Breast epithelium (tissue), 3 donors: ENCODE results near the gene POLR1B.

Experiments
- POLR2A ChIP-seq: fragments of 450-650 bp; IDR thresholded peaks from one replicate; pipeline ENCODE4 v1.6.1; 2016; ENCODE audit warnings: antibody characterized with exemption, mild to moderate bottlenecking, moderate library complexity
- TF ChIP-seq, protein P1 (sequence below), 3 donors: fragments of 450-650 bp; IDR thresholded peaks; one replicate each; pipeline ENCODE4 v1.5.1; 2016 to 2017; ENCODE audit warnings: antibody characterized with exemption in 3 of 3, mild to moderate bottlenecking in 3 of 3, moderate library complexity in 3 of 3

DNA sequence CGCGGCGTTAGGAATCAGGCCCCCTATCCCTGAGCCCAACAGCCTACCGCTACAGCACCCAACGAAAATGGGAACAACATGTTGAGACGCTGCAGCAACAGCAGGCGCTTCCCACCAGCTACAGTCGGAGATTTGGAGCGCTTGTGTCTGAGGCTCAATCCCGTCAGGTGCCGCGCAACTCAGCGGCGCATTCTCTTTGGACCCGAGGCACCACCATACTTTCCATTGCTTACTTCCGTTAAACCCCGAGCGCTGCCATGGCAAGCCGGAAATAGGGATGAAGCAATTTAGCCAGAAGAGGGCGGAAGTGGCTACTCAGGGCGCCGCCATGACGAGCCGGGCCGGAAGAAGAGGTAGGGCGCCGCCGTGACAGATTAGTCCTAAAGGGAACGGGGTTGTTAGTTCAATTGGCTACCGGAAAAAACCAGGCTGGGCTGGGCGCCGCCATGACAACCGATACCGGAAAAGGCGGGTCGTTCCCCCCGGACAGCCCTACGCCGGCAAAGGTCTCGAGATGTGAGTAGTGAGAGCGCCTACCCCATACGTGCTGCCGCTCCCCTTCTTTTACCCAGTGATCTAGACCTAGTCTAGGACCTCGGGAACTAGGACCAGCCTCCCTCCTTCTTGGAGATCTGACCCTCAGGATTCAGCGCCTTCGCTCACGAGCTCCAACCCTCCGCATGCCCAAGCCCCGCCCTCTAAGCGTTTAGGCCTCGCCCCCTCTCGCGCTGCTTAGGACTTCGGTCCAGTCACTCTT is 42.0 kb downstream of the POLR1B start, which contains the start of gene CHCHD5:
- TF ChIP-seq, protein P1, sequence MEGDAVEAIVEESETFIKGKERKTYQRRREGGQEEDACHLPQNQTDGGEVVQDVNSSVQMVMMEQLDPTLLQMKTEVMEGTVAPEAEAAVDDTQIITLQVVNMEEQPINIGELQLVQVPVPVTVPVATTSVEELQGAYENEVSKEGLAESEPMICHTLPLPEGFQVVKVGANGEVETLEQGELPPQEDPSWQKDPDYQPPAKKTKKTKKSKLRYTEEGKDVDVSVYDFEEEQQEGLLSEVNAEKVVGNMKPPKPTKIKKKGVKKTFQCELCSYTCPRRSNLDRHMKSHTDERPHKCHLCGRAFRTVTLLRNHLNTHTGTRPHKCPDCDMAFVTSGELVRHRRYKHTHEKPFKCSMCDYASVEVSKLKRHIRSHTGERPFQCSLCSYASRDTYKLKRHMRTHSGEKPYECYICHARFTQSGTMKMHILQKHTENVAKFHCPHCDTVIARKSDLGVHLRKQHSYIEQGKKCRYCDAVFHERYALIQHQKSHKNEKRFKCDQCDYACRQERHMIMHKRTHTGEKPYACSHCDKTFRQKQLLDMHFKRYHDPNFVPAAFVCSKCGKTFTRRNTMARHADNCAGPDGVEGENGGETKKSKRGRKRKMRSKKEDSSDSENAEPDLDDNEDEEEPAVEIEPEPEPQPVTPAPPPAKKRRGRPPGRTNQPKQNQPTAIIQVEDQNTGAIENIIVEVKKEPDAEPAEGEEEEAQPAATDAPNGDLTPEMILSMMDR (IDR thresholded peaks at IDR 0.05), result peak in 2 of 3 donors; percentile 20 to 38
- TF ChIP-seq POLR2A, result no peak
